Measurements from ENCODE around the gene MBNL1.

DNA sequence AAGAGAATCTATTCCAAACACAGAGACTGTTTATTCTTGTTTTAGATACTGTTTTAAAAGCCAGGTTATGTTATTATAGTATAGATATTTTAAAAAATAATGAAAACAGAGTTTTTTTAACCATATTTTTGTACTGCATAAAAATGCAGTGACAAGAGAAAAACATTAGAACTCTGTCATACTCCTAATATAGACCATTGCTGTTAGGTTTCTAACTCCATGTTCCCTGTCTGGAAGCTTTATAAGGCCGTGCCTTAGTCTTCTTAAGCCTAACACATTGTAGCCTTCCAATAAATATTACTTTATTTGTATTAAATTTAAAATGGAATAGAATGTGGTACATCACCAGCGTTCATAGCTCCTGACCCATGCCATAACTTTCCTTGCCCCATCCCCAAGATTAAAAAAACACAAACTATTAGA lies 53.2 kb downstream of the MBNL1 start:
- TF ChIP-seq SP1 (IDR thresholded peaks at IDR 0.05): no peak
- no peak for TF ChIP-seq NFRKB (IDR thresholded peaks at IDR 0.05)
- TF ChIP-seq BHLHE40 (IDR thresholded peaks at IDR 0.05; ENCODE audit: borderline replicate concordance): no peak
- no peak for TF ChIP-seq HDGF (IDR thresholded peaks at IDR 0.05; ENCODE audit: borderline replicate concordance)
- TF ChIP-seq LEF1 (IDR thresholded peaks at IDR 0.05; ENCODE audit: borderline replicate concordance): no peak
- TF ChIP-seq ZNF384 (IDR thresholded peaks at IDR 0.05): no peak
- no peak for TF ChIP-seq ARNT (IDR thresholded peaks at IDR 0.05)
- TF ChIP-seq ELF4 (IDR thresholded peaks at IDR 0.05): no peak
- no peak for TF ChIP-seq CTBP1 (IDR thresholded peaks at IDR 0.05; ENCODE audit: borderline replicate concordance)
- TF ChIP-seq FOXM1 (IDR thresholded peaks at IDR 0.05; ENCODE audit: borderline replicate concordance): no peak
- no peak for TF ChIP-seq TARDBP (IDR thresholded peaks at IDR 0.05)
- no peak for TF ChIP-seq FOXK2 (IDR thresholded peaks at IDR 0.05)
- TF ChIP-seq, protein P1, sequence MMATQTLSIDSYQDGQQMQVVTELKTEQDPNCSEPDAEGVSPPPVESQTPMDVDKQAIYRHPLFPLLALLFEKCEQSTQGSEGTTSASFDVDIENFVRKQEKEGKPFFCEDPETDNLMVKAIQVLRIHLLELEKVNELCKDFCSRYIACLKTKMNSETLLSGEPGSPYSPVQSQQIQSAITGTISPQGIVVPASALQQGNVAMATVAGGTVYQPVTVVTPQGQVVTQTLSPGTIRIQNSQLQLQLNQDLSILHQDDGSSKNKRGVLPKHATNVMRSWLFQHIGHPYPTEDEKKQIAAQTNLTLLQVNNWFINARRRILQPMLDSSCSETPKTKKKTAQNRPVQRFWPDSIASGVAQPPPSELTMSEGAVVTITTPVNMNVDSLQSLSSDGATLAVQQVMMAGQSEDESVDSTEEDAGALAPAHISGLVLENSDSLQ (IDR thresholded peaks at IDR 0.05): no peak
- no peak for TF ChIP-seq L3MBTL2 (conservative IDR thresholded peaks at IDR 0.05)

Measured in HEK293T (cell line).